Gastrocnemius medialis (tissue), 4 donors: ENCODE results near the gene MCF2. TPM values are rescaled to one million over a fixed set of nuclear protein-coding genes. Genes with fewer than 3 reads are reported as not detected.

Source experiments
- ATAC-seq, 2 donors: fragments of 150-250 bp; one replicate each; pipeline ENCODE4 v1.9.1; 2016
- DNase-seq, 2 donors: peaks; one replicate each; pipeline ENCODE4 v3.0.0-alpha.2; 2019
- H3K27ac ChIP-seq, 4 donors: fragments of 200-600 bp; sonication (generic); 1 replicate in 1 of 4; 2 replicates in 3 of 4; pipeline ENCODE4 v1.5.1; 2016 to 2018; ENCODE audit warnings: mild to moderate bottlenecking in 2 of 4, moderate library complexity in 1 of 4
- H3K27me3 ChIP-seq, 3 donors: fragments of 200-600 bp; sonication (generic) in 2 of 3; 1 replicate in 1 of 3; 2 replicates in 2 of 3; pipeline versions ENCODE4 v1.5.1 to v1.6.0; 2016 to 2019; ENCODE audit warnings: mild to moderate bottlenecking in 1 of 3, moderate library complexity in 1 of 3
- H3K36me3 ChIP-seq, 2 donors: fragments of 200-600 bp; sonication (generic) in 1 of 2; one replicate each; pipeline ENCODE4 v1.5.1; 2017 to 2018
- H3K4me1 ChIP-seq, 2 donors: fragments of 200-600 bp; sonication (generic) in 1 of 2; one replicate each; pipeline ENCODE4 v1.5.1; 2016 to 2017; ENCODE audit warnings: mild to moderate bottlenecking in 2 of 2
- H3K4me3 ChIP-seq, 4 donors: fragments of 200-600 bp; sonication (generic) in 3 of 4; 1 replicate in 1 of 4; 2 replicates in 3 of 4; pipeline ENCODE4 v1.5.1; 2016 to 2019; ENCODE audit warnings: mild to moderate bottlenecking in 2 of 4
- H3K9me3 ChIP-seq, 3 donors: fragments of 200-600 bp; sonication (generic) in 2 of 3; 1 replicate in 1 of 3; 2 replicates in 2 of 3; pipeline ENCODE4 v1.5.1; 2016 to 2019
- CTCF ChIP-seq, 5 experiments: fragments of 450-650 bp in 3 of 5; fragments of 200-600 bp in 2 of 5; sonication (generic) in 2 of 5; IDR thresholded peaks in 4 of 5; conservative IDR thresholded peaks in 1 of 5; 1 replicate in 4 of 5; 2 replicates in 1 of 5; pipeline ENCODE4 v1.5.1; 2016 to 2019; ENCODE audit warnings: antibody characterized with exemption in 5 of 5, mild to moderate bottlenecking in 3 of 5, moderate library complexity in 3 of 5
- POLR2A ChIP-seq, 2 donors: fragments of 450-650 bp; IDR thresholded peaks; one replicate each; pipeline ENCODE4 v1.6.1; 2017; ENCODE audit warnings: antibody characterized with exemption in 2 of 2, mild to moderate bottlenecking in 2 of 2, moderate library complexity in 2 of 2
- in situ Hi-C, 4 donors: fragments of 200-750 bp; cut with MboI; loops; one replicate each; pipeline versions ENCODE4 v1.15.0 to v1.8.0; 2017; ENCODE audit warnings: low sequenced_read_pairs in 4 of 4
- intact Hi-C: fragments of 100-400 bp; cut with DNase I; formaldehyde crosslinking; loops from one replicate; pipeline ENCODE4 v1.15.1; 2023; ENCODE audit warnings: low total_unique reads
- total RNA-seq, 4 donors: library from RNA; depleted of rRNA; stranded (reverse); fragments of >200 nt; gene quantifications; one replicate each; pipeline versions ENCODE4 v1.1.0 to v1.2.3, GENCODE V29; 2016

Gene MCF2
- total RNA-seq, 4 donors from 2014 or later = not detected

GRCh38 chrX:139532834-139533233 lies 175.1 kb downstream of the MCF2 start:
- in situ Hi-C loops (no loop called here), intact Hi-C loops (no loop called here)
- Histone ChIP-seq H3K27ac (no peak overlapping the region), H3K9me3 (no peaks in the 10 kb centered on the region), H3K4me1 (no peaks in the 10 kb centered on the region), H3K36me3 (no peaks in the 10 kb centered on the region), H3K27me3 (no peaks in the 10 kb centered on the region), H3K4me3 (no peak overlapping the region)
- ATAC-seq (no peak), DNase-seq (no peak)
- TF ChIP-seq CTCF (IDR thresholded peaks at IDR 0.05 in 4 of 5, conservative IDR thresholded peaks at IDR 0.05 in 1 of 5) (no peak), POLR2A (IDR thresholded peaks at IDR 0.05) (no peak)

Other genes with a start within 250 kb of the MCF2 start
- under 1 TPM in 2 of 4 donors, not detected in 2; 0.46 to 0.53 TPM for gene F9, start 177.4 kb downstream of the MCF2 start, total RNA-seq
- gene ATP11C, start 224.9 kb upstream of the MCF2 start, total RNA-seq = 1 to 10 TPM; 3.6 to 8.6 (median 7.0) TPM